ENCODE data around the gene COL6A6. TPM values are rescaled to one million over a fixed set of nuclear protein-coding genes. Genes with fewer than 3 reads are reported as not detected.

Gene COL6A6
- total RNA-seq, 1 experiment from 2014 or later = 0.11 TPM

GRCh38 chr3:130473416-130473815 is 43.6 kb upstream of the COL6A6 start:
- H2AK5ac ChIP-seq (ENCODE audit: insufficient read length, low read length) = no peak overlapping the region
- no peak overlapping the region for H3K4me3 Mint-ChIP-seq
- no peaks in the 10 kb centered on the region for H4K20me1 ChIP-seq (ENCODE audit: control insufficient read depth, insufficient read depth, insufficient read length)
- H3K9me3 ChIP-seq (ENCODE audit: control insufficient read depth, low read depth, low read length) = no peaks in the 10 kb centered on the region
- H3K9ac ChIP-seq (ENCODE audit: extremely low read depth, insufficient read length, low read length) = no peak overlapping the region
- no peak for DNase-seq
- no peak overlapping the region for H3T11ph ChIP-seq (ENCODE audit: low read length)
- H2BK12ac ChIP-seq (ENCODE audit: insufficient read length, low read depth, low read length) = no peak overlapping the region
- H3K9me3 Mint-ChIP-seq = peaks cover 2 to 5% of the 10 kb centered on the region in 2 experiments; a peak in 4 of 5 replicates
- WGBS (ENCODE audit: extremely low coverage, insufficient read length, low lambda C conversion rate) = no CpG with 5 or more reads among the region's 2 CpGs
- no peaks in the 10 kb centered on the region for H3K4me1 ChIP-seq (ENCODE audit: insufficient read depth, low read length)
- no peak overlapping the region for H3K14ac ChIP-seq (ENCODE audit: insufficient read depth, low read length)
- no peaks in the 10 kb centered on the region for H3K79me2 ChIP-seq (ENCODE audit: insufficient read depth, low read length)
- H2BK5ac ChIP-seq (ENCODE audit: insufficient read length, low read length) = no peak overlapping the region
- H2BK20ac ChIP-seq (ENCODE audit: low read depth, low read length, poor library complexity, severe bottlenecking) = no peak overlapping the region
- H3K4me2 ChIP-seq (ENCODE audit: insufficient read depth, insufficient read length, low read length) = no peak overlapping the region
- no peaks in the 10 kb centered on the region for H3K23me2 ChIP-seq (ENCODE audit: insufficient read length, low read depth, low read length, poor library complexity, severe bottlenecking)
- no peak overlapping the region for H4K8ac ChIP-seq (replicated peaks; ENCODE audit: insufficient read length, low read depth, low read length)
- H3K23ac ChIP-seq (ENCODE audit: insufficient read length, low read depth, low read length) = no peak overlapping the region
- H2BK15ac ChIP-seq (ENCODE audit: low read depth, low read length) = no peak overlapping the region
- H3K27ac Mint-ChIP-seq = no peak overlapping the region
- no peaks in the 10 kb centered on the region for H3K36me3 Mint-ChIP-seq (ENCODE audit: insufficient read depth in 1 of 3, low read depth in 3 of 3)
- no peaks in the 10 kb centered on the region for H3K79me1 ChIP-seq (ENCODE audit: insufficient read depth, low read depth, low read length, poor library complexity, severe bottlenecking)
- no peak overlapping the region for H4K91ac ChIP-seq (ENCODE audit: insufficient read length, low read depth, low read length)
- H3K27ac ChIP-seq (ENCODE audit: insufficient read length, low read depth, low read length) = no peak overlapping the region
- H3K27me3 Mint-ChIP-seq (ENCODE audit: low read depth) = peaks cover 7% of the 10 kb centered on the region
- TF ChIP-seq, protein P1, sequence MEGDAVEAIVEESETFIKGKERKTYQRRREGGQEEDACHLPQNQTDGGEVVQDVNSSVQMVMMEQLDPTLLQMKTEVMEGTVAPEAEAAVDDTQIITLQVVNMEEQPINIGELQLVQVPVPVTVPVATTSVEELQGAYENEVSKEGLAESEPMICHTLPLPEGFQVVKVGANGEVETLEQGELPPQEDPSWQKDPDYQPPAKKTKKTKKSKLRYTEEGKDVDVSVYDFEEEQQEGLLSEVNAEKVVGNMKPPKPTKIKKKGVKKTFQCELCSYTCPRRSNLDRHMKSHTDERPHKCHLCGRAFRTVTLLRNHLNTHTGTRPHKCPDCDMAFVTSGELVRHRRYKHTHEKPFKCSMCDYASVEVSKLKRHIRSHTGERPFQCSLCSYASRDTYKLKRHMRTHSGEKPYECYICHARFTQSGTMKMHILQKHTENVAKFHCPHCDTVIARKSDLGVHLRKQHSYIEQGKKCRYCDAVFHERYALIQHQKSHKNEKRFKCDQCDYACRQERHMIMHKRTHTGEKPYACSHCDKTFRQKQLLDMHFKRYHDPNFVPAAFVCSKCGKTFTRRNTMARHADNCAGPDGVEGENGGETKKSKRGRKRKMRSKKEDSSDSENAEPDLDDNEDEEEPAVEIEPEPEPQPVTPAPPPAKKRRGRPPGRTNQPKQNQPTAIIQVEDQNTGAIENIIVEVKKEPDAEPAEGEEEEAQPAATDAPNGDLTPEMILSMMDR (conservative IDR thresholded peaks at IDR 0.05) = no peak
- H3K18ac ChIP-seq (ENCODE audit: insufficient read length, low read depth, low read length) = no peak overlapping the region
- H2AFZ ChIP-seq (ENCODE audit: low read length) = no peak overlapping the region
- H3K4ac ChIP-seq (ENCODE audit: low read depth, low read length) = no peak overlapping the region
- H4K5ac ChIP-seq (ENCODE audit: insufficient read length, low read depth, low read length) = no peak overlapping the region
- no peaks in the 10 kb centered on the region for H3K27me3 ChIP-seq (ENCODE audit: insufficient read depth, low read length)
- H3K4me1 Mint-ChIP-seq = no peaks in the 10 kb centered on the region
- no peak overlapping the region for H3K56ac ChIP-seq (ENCODE audit: insufficient read length, low read depth, low read length)
- no peak overlapping the region for H2BK120ac ChIP-seq (ENCODE audit: low read depth, low read length, poor library complexity, severe bottlenecking)
